22Rv1 (cell line): ENCODE results near the gene MCUB.

Experiments used
- H3K27ac ChIP-seq: fragments of 450-650 bp; 2 replicates; pipeline ENCODE4 v1.5.1; 2017
- CTCF ChIP-seq: fragments of 450-650 bp; IDR thresholded peaks from 2 replicates; pipeline ENCODE4 v1.5.1; 2017; ENCODE audit warnings: mild to moderate bottlenecking
- ZFX ChIP-seq: fragments of 450-650 bp; IDR thresholded peaks from 2 replicates; pipeline ENCODE4 v1.6.1; 2017; ENCODE audit warnings: antibody characterized with exemption, borderline replicate concordance

The MCUB gene

GRCh38 chr4:109655396-109655795 is 95.3 kb downstream of the MCUB start:
- TF ChIP-seq CTCF (no peak), ZFX (no peak)
- H3K27ac ChIP-seq: no peak overlapping the region

- TF ChIP-seq CTCF (no peak), ZFX (no peak)
Measured at GRCh38 chr4:109657854-109658418, 97.9 kb downstream of the MCUB start.

GRCh38 chr4:109658871-109659410 is 98.9 kb downstream of the MCUB start:
- H3K27ac ChIP-seq: no peak overlapping the region
- TF ChIP-seq CTCF (no peak), ZFX (no peak)

More at GRCh38 chr4:109657854-109658418, 97.9 kb downstream of the MCUB start:
- no peak overlapping the region for H3K27ac ChIP-seq

GRCh38 chr4:109662116-109662515 is 102.1 kb downstream of the MCUB start:
- H3K27ac ChIP-seq: no peak overlapping the region
- TF ChIP-seq ZFX (no peak), CTCF (no peak)

GRCh38 chr4:109662771-109663170 is 102.7 kb downstream of the MCUB start:
- TF ChIP-seq CTCF: no peak
- TF ChIP-seq ZFX: no peak
- no peak overlapping the region for H3K27ac ChIP-seq

GRCh38 chr4:109665783-109666485 is 105.9 kb downstream of the MCUB start:
- H3K27ac ChIP-seq: no peak overlapping the region
- TF ChIP-seq CTCF (no peak), ZFX (no peak)

- H3K27ac ChIP-seq: no peak overlapping the region
- no peak for TF ChIP-seq CTCF
- no peak for TF ChIP-seq ZFX
Measured at GRCh38 chr4:109671350-109671749, 111.3 kb downstream of the MCUB start.
